Activated naive CD4-positive, alpha-beta T cell treated with anti-CD3 and anti-CD28 coated beads, Interleukin-2, amount 50 U/mL, for 72 hours (primary cell): ENCODE results near the gene TRMO. TPM values are rescaled to one million over a fixed set of nuclear protein-coding genes. Genes with fewer than 3 reads are reported as not detected.
A peak's percentile ranks its signal among the peaks of the same experiment; 100 is the strongest.

ENCODE experiments used
- ATAC-seq, 2 donors: fragments of 150-1000 bp; cut with Tn5 transposase; 2 replicates each; pipeline ENCODE4 v1.10.0; 2021; ENCODE audit warnings: mild to moderate bottlenecking in 2 of 2, moderate library complexity in 2 of 2
- DNase-seq, 2 donors: peaks; one replicate each; pipeline ENCODE4 v3.0.0; 2021 to 2022; ENCODE audit warnings: low spot score in 2 of 2
- H3K27ac Mint-ChIP-seq, 2 donors: one replicate each; pipeline ENCODE4 v1.8.0; 2022; ENCODE audit warnings: mild to moderate bottlenecking in 2 of 2, mixed read lengths in 2 of 2
- H3K36me3 Mint-ChIP-seq, 2 donors: one replicate each; pipeline ENCODE4 v1.8.0; 2022; ENCODE audit warnings: mixed read lengths in 2 of 2
- H3K9me3 Mint-ChIP-seq, 2 donors: one replicate each; pipeline ENCODE4 v1.8.0; 2022; ENCODE audit warnings: mixed read lengths in 2 of 2
- total RNA-seq, 2 donors: library from RNA; stranded (reverse); gene quantifications; one replicate each; pipeline ENCODE4 v1.2.3, GENCODE V29; 2022

Gene TRMO
- total RNA-seq, 2 donors from 2014 or later = 16.3 to 16.9 TPM

DNA sequence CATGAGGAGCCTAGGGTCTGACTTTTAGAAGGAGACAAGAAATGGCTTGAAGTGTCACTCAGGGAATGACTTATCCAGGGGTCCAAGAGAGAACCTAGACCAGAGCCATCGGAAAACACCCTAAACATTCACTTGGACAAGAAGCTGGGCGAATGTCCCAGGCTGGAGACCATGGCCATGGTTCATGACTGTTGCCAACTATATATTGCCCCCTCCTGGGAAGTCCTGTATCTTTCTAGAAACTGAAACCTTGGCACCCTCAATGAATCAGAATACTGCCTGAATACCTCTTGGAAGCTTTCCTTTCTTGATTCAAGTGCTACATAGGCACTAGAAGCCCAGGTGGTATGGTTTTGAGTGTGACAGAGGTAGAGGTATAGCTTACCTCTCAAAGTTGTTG lies 29.9 kb downstream of the TRMO start:
- no peaks in the 10 kb centered on the region for H3K9me3 Mint-ChIP-seq
- no peak overlapping the region for H3K27ac Mint-ChIP-seq
- DNase-seq = no peak
- peaks cover 0 to 5% of the 10 kb centered on the region in 2 donors for H3K36me3 Mint-ChIP-seq
- no peak for ATAC-seq

DNA sequence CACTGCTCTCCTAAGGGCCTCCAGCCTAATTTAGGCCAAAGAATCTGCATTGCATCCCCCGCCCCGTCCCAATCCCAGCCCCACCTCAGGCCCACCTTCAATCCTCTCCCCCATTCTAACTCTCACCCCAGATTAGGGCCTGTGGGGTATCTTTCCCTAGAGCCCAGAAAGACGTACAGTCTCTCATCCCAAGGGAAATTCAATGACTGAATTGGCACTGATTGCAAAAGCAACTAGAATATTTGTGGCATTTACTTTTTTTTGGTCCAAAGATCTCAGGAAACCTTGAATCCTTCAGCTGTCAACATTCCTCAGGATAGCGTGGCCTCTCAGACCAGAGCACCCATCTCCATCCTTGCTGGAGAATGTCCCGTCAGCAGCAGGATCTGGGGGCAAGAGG lies 30.6 kb downstream of the TRMO start:
- peak overlapping the region in 1 of 2 donors; percentile 71 for H3K27ac Mint-ChIP-seq
- peaks cover 0 to 5% of the 10 kb centered on the region in 2 donors for H3K36me3 Mint-ChIP-seq
- no peak for DNase-seq
- no peak for ATAC-seq
- no peaks in the 10 kb centered on the region for H3K9me3 Mint-ChIP-seq

DNA sequence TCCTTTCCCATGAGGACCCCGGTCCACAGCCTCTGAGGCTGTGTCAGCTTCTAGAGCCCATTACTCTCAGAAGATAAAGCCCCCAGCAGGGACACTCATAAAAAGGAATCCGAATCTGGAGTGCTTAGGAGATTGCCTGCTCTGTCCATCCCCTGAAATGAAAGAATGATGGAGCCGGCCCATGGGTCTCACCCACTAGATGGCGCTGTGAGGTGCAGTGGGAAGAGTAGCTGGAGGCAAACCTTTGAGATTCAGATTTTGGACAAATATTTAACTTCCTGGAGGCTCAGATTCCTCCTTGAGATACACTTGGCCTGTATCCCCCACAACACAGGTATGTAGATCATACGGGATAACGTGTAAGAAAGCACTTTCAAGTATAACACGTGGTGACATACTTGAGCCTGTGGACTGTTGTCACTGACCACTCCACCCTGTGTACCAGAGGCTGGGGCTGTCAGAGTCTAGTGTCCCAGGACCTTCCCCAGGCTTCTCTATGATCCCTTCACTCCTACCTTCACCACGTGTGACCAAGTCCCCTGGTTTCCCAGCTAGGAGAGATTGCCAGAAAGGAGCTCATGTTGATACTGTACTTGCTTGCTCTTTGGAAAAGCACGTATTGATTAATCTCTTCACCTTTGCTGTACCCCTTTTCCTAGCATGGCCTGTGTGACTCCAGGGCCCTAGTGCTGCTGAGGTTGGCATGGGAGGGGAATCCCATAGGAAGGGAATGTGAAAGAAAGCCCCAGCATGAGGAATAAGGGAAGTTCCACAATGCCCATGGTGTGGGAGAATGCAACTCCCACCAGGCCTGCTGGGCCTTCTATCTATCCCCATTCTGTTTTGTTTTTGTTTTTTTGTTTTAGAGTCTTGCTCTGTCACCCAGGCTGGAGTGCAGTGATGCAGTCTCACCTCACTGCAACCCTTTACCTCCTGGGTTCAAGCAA lies 32.1 kb downstream of the TRMO start:
- H3K36me3 Mint-ChIP-seq = peaks cover 0 to 5% of the 10 kb centered on the region in 2 donors
- ATAC-seq = peak; percentile 67 to 86

DNA sequence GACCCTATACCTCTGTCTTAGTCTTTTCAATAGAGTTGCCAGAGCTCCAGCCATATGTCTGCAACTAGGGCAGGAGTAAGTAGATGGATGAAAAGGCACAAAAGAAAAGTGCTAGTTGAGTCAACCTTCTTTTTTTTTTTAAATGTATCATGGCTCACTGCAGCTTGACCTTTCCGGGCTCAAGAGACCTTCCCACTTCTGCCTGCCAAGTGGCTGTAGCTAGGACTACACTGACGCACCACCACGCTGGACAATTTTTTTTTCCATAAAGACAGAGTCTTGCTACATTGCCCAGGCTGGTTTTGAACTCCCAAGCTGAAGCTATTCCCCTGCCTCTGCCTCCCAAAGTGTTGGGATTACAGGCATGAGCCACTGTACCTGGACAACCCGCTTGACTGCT lies 42.0 kb downstream of the TRMO start:
- Mint-ChIP-seq H3K27ac (no peak overlapping the region), H3K9me3 (no peaks in the 10 kb centered on the region), H3K36me3 (no peaks in the 10 kb centered on the region)
- DNase-seq (no peak), ATAC-seq (no peak)

More for the DNA sequence above, 32.1 kb downstream of the TRMO start:
- DNase-seq = peak; percentile 70 to 82
- Mint-ChIP-seq H3K27ac (peak overlapping the region in 1 of 2 donors; percentile 71), H3K9me3 (no peaks in the 10 kb centered on the region)

DNA sequence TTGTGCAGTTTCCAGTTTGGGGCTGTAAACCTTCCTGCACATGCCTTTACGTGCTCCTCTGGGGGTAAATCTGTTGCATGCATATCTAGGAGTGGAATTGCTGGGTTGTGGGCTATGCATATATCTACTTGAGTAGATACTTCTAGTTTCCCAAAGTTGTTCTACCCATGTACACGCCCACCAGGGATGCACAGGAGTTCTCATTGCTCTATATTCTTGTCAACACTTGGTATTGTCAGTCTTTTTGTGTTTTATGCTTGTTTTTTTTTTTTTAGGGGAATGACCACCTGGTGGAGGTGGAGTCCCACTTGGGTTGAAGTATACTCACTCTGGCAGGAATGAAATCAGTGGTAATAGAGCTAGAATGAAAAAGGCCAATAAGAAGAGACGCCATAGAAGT lies 46.2 kb downstream of the TRMO start:
- H3K27ac Mint-ChIP-seq = no peak overlapping the region
- DNase-seq (no peak), ATAC-seq (no peak)
- H3K36me3 Mint-ChIP-seq = no peaks in the 10 kb centered on the region
- no peaks in the 10 kb centered on the region for H3K9me3 Mint-ChIP-seq

DNA sequence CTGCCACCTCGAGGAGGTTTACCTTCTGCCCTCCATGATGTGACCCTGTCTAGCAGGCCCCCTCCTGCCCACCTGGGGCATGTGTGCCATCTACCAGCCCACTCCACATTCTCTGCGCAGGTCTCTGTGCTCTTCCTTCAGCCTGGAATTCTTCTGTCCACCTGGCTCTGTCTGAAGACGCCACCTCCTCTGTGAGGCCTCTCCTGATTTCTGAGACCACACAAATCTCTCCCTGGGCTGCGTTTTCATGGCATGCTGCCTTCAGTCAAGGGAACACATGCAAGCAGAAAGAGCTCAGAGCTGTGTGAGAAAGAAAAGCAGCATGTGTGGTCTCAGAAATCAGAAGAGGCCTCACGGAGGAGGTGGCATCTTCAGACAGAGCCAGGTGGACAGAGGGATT lies 47.2 kb downstream of the TRMO start:
- ATAC-seq = no peak
- Mint-ChIP-seq H3K9me3 (no peaks in the 10 kb centered on the region), H3K27ac (no peak overlapping the region), H3K36me3 (no peaks in the 10 kb centered on the region)
- no peak for DNase-seq

DNA sequence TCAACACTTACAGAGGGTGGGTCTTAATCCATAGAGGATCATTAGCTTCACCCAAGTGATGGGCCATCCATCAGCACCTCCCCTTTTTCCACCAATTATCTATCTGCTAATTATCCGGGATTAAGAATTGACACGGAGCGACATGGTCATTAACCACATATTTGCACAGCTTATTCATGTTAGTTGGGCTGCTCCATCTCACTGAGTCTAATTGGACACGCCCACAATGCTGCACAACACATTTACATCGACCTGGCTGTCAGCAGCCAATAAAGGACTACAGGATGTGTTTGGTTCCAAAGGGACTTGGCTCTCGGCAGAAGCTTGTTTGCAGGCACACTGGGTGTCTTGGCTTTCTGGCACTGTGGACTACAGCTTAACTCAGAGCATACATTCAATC lies 47.7 kb downstream of the TRMO start:
- DNase-seq (no peak), ATAC-seq (no peak)
- no peaks in the 10 kb centered on the region for H3K9me3 Mint-ChIP-seq
- H3K36me3 Mint-ChIP-seq = no peaks in the 10 kb centered on the region
- no peak overlapping the region for H3K27ac Mint-ChIP-seq

DNA sequence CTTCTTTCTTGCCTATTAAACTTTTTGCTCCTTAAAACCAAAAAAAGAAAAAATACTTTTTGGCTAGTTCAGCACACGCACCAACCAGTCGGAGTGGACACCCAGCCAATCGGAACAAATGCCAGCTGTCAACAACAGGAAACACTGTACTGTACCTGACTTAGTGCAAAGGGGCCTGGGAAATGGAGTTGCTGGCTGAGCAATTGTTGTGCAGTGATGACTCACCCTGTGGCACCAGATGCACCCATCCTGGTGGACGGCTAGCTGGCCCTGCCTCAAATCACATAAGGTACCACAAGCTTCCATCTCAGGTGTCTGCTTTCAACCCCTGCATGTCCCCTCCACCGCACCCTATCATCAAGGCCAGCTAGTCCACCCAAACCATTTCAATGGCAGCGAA lies 48.4 kb downstream of the TRMO start:
- ATAC-seq (no peak), DNase-seq (no peak)
- Mint-ChIP-seq H3K9me3 (peaks cover 0 to 5% of the 10 kb centered on the region in 2 donors), H3K36me3 (peaks cover 4 to 5% of the 10 kb centered on the region in 2 donors), H3K27ac (no peak overlapping the region)

DNA sequence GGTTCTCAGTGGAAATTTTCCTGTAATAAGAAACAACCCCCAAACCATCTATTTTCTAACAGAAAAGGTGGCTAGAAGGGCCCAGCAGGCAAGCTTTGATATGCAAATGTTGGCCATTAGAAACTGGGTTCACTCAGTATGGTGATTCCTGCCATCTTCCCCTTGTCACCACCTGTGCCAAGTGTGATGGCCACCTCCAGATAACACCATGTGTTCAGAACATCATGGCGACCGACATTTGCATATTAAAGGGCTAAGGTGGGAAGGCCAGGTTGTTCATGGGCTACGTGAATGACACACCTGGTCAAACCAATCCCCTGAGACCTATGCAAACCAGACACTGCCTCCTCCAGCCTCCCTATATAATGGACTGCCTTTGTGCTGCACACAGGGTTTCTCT lies 48.9 kb downstream of the TRMO start:
- Mint-ChIP-seq H3K36me3 (peaks cover 6 to 8% of the 10 kb centered on the region in 2 donors), H3K27ac (no peak overlapping the region), H3K9me3 (peaks cover 0 to 5% of the 10 kb centered on the region in 2 donors)
- DNase-seq (no peak), ATAC-seq (no peak)

DNA sequence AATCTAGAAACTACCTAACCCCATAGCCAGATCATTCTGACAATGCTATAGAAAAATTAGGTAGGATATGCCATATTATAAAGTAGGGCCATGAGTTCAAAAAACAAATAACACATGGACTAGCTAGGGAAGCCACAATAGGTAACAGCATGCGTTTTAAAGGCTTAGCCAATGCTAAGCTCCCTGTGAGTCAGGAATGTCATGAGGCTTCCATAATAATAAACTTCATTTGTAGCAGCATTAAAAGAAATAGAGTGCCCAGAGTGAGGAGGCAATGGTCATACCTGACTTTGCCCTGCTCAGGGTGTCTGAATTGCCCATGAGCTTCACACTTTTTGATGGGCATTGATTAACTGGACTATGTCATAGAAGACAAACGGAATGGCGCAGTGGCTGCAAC lies 53.4 kb downstream of the TRMO start:
- ATAC-seq (no peak), DNase-seq (no peak)
- H3K9me3 Mint-ChIP-seq = peaks cover 10 to 25% of the 10 kb centered on the region in 2 donors
- H3K27ac Mint-ChIP-seq = no peak overlapping the region
- H3K36me3 Mint-ChIP-seq = peaks cover 28 to 29% of the 10 kb centered on the region in 2 donors

DNA sequence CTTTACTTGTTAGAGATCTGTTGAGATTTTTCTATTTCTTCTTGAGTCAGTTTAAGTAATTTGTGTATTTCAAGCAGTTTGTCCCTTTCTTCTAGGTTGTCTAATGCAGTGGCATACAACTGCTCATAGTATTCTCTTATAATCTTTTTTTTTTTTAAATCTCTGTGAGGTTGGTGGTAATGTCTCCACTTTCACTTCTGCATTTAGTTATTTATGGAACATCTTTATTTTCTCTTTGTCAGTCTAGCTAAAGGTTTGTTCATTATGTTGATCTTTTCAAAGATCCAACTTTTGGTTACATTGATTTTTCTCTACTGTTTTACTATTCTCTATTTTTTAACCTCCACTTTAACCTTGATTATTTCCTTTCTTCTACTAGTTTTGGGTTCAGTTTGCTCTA lies 55.5 kb downstream of the TRMO start:
- DNase-seq (no peak), ATAC-seq (no peak)
- Mint-ChIP-seq H3K36me3 (peaks cover 28 to 29% of the 10 kb centered on the region in 2 donors), H3K27ac (no peak overlapping the region), H3K9me3 (peaks cover 10 to 25% of the 10 kb centered on the region in 2 donors)

DNA sequence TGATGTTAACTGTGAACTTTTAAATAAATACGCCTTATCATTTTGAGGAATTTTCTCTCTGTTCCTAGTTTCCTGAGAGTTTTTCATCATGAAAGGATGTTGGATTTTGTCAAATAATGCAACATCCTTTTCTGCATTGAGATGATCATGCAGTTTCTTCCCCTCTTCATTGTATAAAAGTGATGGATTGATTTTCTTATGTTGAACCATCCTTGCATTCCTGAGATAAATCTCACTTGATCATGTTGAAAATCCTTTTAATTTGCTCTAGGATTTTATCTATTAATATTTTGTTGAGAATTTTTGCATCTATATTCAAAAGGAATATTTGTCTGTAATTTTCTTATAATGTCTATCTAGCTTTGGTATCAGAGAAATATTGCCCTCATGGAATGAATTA lies 56.0 kb downstream of the TRMO start:
- DNase-seq (no peak), ATAC-seq (no peak)
- H3K36me3 Mint-ChIP-seq = peaks cover 28 to 29% of the 10 kb centered on the region in 2 donors
- H3K27ac Mint-ChIP-seq = no peak overlapping the region
- H3K9me3 Mint-ChIP-seq = peaks cover 10 to 25% of the 10 kb centered on the region in 2 donors

DNA sequence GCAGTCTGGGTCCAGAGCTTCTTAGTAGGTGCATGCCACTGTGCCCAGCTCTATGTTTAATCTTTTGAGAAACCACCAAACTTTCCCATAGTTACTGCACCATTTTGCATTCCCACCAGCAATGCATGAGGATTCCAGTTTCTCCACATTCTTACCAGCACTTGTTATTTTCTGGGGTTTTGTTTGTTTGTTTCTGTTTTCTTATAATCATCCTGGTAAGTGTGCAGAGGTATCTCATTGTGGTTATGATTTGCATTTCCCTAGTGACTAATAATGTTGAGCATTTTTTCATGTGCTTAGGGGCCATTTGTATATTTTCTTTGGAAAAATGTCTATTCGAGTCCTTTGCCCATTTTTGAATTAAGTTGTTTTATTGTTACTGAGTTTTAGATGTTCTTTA lies 57.9 kb downstream of the TRMO start:
- Mint-ChIP-seq H3K9me3 (peaks cover 10 to 25% of the 10 kb centered on the region in 2 donors), H3K36me3 (peaks cover 28 to 29% of the 10 kb centered on the region in 2 donors), H3K27ac (no peak overlapping the region)
- no peak for ATAC-seq
- no peak for DNase-seq

DNA sequence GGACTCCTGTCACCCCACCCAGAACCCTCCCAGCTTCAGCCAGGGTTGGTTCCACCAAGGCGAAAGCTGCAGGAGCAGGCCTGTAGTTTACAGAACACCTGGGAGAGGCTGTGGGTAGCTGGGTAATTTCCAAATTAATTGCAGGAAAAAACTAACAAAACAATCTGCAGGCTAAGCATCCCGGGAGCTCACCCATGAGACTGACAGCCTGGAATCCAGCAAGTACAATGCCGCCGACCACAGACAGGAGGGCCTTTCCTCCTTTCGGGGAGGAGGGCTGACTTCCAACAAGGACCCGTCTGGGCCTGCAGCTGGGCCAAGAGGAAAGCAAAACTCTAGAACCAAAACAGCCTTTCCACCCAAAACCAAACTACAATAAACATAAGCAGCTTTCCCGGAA lies 59.0 kb downstream of the TRMO start:
- no peak for ATAC-seq

DNA sequence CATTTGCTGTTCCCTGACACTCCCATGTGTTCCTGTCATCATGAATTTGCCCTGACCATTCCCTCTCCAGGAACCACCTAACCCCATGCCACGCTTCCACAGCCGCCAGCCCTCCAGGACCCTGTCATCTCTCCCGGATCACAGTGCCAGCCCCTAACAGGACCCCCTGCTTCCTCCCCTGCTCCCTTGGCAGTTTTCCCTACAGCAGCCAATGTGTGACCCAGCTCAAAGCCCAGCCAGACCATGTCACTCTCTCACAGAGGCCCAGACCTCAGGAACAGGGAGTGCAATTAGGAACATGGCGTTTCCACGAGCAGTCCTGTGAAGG lies 61.2 kb downstream of the TRMO start:
- H3K9me3 Mint-ChIP-seq = peaks cover 9% of the 10 kb centered on the region in 2 donors
- no peak for ATAC-seq
- DNase-seq = no peak
- no peak overlapping the region for H3K27ac Mint-ChIP-seq
- H3K36me3 Mint-ChIP-seq = peaks cover 10 to 21% of the 10 kb centered on the region in 2 donors

More for the DNA sequence above, 59.0 kb downstream of the TRMO start:
- peaks cover 21 to 22% of the 10 kb centered on the region in 2 donors for H3K36me3 Mint-ChIP-seq
- DNase-seq = no peak
- peaks cover 10 to 20% of the 10 kb centered on the region in 2 donors for H3K9me3 Mint-ChIP-seq
- H3K27ac Mint-ChIP-seq = no peak overlapping the region

DNA sequence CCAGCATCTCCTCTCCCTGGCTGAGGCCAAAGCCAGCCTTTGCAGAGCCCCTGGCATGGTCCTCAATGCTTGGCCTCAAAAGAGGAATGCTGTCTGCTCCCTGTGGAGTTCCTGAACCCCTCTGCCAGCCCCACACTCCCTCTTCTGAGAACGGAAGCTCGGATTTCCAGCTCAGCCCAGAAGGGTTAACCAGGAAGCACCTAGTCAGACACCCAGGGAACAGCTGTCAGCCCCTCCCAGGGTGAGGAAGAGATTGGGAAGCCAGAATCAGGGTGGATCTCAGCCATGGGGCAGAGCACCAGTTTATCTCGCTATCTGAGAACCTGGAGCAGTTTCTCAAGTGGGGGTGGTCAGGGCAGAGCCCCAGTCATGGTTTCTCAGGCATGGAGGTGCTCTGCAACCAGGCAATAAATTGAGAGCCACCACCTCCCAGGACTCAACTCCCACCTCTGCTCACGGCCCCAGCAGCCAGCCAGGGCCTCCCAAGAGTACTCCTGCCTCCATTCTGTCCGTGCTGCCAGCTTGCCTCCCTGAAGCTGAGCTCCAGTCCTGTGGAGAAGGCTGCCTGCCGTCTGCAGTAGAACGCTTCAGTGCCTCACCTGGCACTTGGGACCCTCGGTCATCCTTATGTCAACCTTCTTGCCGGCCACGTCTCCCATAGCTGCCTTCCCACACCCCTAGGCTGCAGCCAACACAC lies 61.7 kb downstream of the TRMO start:
- peaks cover 4 to 7% of the 10 kb centered on the region in 2 donors for H3K9me3 Mint-ChIP-seq
- H3K36me3 Mint-ChIP-seq = peaks cover 5 to 16% of the 10 kb centered on the region in 2 donors
- no peak overlapping the region for H3K27ac Mint-ChIP-seq
- ATAC-seq = no peak
- DNase-seq = no peak

DNA sequence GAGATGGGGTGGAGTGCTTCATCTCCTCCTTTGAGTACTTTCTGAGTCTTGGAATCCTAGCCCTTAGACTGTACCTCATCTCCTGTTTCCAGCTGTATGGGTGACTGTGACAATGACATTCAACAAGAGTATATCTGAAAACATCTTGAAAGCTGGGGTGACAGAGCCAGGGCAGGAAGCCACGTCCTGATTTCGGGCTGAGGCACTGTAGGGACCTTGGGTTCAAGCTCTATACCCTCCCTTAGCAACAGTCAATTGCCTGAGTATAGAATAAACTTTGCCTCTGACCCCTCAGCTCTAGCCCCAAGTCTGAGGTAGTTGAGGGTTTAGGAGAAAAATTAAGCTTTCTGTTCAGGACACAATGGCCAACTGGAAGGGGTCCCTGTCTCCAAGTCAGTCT lies 63.0 kb downstream of the TRMO start:
- ATAC-seq = no peak

More for the DNA sequence above, 63.0 kb downstream of the TRMO start:
- Mint-ChIP-seq H3K27ac (no peak overlapping the region), H3K9me3 (no peaks in the 10 kb centered on the region), H3K36me3 (peaks cover 0 to 8% of the 10 kb centered on the region in 2 donors)
- no peak for DNase-seq
